ENCODE data around the gene MYL3. TPM values are rescaled to one million over a fixed set of nuclear protein-coding genes. Genes with fewer than 3 reads are reported as not detected.
A peak's percentile ranks its signal among the peaks of the same experiment; 100 is the strongest.

Gene MYL3
- total and polyA plus RNA-seq, 2 of the 4 experiments (the other 2 are of a cell fraction): 0.09 TPM; not detected in 1

DNA sequence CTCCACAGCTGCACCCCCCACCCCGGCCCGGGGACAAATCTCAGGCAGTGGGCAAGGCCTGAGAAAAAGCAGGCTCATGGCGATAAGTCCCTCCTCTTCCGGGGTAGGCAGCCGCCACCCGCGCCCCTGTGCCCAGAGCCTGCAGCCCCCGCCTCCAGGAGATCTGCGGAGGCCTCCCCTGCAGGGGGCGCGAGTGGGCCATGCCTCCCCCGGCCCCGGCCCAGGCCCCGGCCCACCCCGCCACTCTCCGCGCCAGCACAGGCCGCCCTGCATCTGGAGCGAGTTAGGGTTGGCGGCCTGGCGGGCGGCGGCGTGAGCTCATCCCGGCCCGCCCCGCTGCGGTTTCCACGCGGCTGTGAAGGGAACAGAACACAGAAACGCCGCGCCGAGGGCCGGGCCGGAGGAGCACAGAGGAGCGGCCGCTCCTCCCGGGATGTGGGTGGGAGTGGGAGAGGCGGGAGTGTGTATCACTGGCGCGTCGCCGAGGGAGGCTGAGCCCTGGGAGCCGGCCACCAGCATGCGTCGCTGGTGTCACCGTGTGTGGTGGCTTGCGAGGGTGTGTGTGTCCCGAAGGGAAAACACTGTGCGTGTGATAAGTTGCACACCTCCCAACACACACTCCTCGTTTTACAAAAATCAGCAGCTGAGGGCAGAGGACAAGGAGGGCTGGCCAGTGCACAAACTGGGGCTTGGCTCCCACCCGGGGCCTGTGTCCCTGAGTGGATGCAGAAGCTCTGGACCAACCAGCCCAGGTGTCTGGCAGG is 17.2 kb downstream of the MYL3 start:
- in situ Hi-C loops (cut with MboI; ENCODE audit: low sequenced_read_pairs) (no loop called here), dilution Hi-C loops (cut with HindIII; ENCODE audit: low sequenced_read_pairs, unreplicated experiment) (no loop called here), intact Hi-C loops (cut with micrococcal nuclease) (no loop called here)
- ChIA-PET POLR2A (ENCODE audit: unreplicated experiment) (no interaction called here), CTCF (interaction anchor here (0.7 to 1.3 kb wide), 2 partner anchors 19 to 89 kb away, joined by 3 to 4 read pairs; no protein-coding TSS in a partner anchor)
- Histone ChIP-seq H3K14ac (replicated peaks; ENCODE audit: low read depth, low read length) (peak overlapping the region; percentile 95), H3K4me1 (ENCODE audit: control insufficient read depth, insufficient read depth, low read length) (peaks cover 7% of the 10 kb centered on the region; the same call in 1 of the 2 replicates), H3K56ac (ENCODE audit: extremely low read depth, insufficient read depth, low read length) (0 out of 2 replicates have a peak overlapping the region, but pooled peaks have one; percentile 3), H3K9ac (ENCODE audit: low read depth, low read length) (peak overlapping the region; percentile 57), H3K4ac (ENCODE audit: low read depth, low read length) (peak overlapping the region; percentile 85), H3K4me3 (ENCODE audit: insufficient read depth, low read depth, low read length) (peak overlapping the region; percentile 23), H3K9me1 (ENCODE audit: insufficient read depth, low read length) (peaks cover 3% of the 10 kb centered on the region), H2BK20ac (ENCODE audit: low read depth, low read length) (0 out of 2 replicates have a peak overlapping the region, but pooled peaks have one; percentile 64), H3K79me1 (ENCODE audit: low read depth in 1 of 2, low read length in 2 of 2) (no peaks in the 10 kb centered on the region), H2BK15ac (ENCODE audit: low read depth, low read length) (no peak overlapping the region), H2BK120ac (ENCODE audit: low read depth, low read length) (peak overlapping the region; percentile 36; the same call in 1 of the 2 replicates), H2AK5ac (ENCODE audit: low read depth, low read length) (peak overlapping the region; percentile 90), H3K27me3 (ENCODE audit: control insufficient read depth, insufficient read depth, low read length) (peaks cover 3% of the 10 kb centered on the region; the same call in 1 of the 2 replicates), H2AK9ac (replicated peaks; ENCODE audit: low read depth, low read length, poor library complexity) (peak overlapping the region; percentile 79), H3K9me3 (ENCODE audit: control insufficient read depth, insufficient read depth, low read length) (peaks cover 3% of the 10 kb centered on the region), H3K23ac (ENCODE audit: low read depth, low read length) (peak overlapping the region; percentile 98), H4K91ac (ENCODE audit: insufficient read depth, low read depth, low read length) (peak overlapping the region; percentile 61; the same call in 1 of the 2 replicates), H3K18ac (ENCODE audit: low read depth, low read length) (peak overlapping the region; percentile 26; the same call in 1 of the 2 replicates), H4K8ac (ENCODE audit: low read depth in 2 of 2, low read length in 2 of 2) (peak overlapping the region; percentile 93 to 94), H2BK5ac (ENCODE audit: low read depth, low read length, poor library complexity, severe bottlenecking) (no peak overlapping the region), H2AFZ (replicated peaks; ENCODE audit: low read length, poor library complexity) (peak overlapping the region; percentile 92), H4K5ac (ENCODE audit: low read depth, low read length) (peak overlapping the region; percentile 73), H3K36me3 (ENCODE audit: control insufficient read depth, insufficient read depth, low read length) (no peaks in the 10 kb centered on the region), H3K4me2 (ENCODE audit: low read depth, low read length) (peak overlapping the region; percentile 87), H3K27ac (ENCODE audit: insufficient read depth, low read length) (peak overlapping the region; percentile 16; the same call in 1 of the 2 replicates), H4K20me1 (ENCODE audit: insufficient read depth, low read length) (no peaks in the 10 kb centered on the region)
- DNase-seq (peak; percentile 57), ATAC-seq (ENCODE audit: low read depth) (peak; percentile 92)
- TF ChIP-seq RCOR1 (IDR thresholded peaks at IDR 0.05; ENCODE audit: insufficient replicate concordance, low read length): no peak
- TF ChIP-seq MAZ (IDR thresholded peaks at IDR 0.05; ENCODE audit: borderline replicate concordance, low read depth, low read length): peak; percentile 45; the same call in 1 of the 2 replicates
- TF ChIP-seq RAD21 (IDR thresholded peaks at IDR 0.05; ENCODE audit: low read length): peak; percentile 2; the same call in 1 of the 2 replicates
- TF ChIP-seq, protein P1, sequence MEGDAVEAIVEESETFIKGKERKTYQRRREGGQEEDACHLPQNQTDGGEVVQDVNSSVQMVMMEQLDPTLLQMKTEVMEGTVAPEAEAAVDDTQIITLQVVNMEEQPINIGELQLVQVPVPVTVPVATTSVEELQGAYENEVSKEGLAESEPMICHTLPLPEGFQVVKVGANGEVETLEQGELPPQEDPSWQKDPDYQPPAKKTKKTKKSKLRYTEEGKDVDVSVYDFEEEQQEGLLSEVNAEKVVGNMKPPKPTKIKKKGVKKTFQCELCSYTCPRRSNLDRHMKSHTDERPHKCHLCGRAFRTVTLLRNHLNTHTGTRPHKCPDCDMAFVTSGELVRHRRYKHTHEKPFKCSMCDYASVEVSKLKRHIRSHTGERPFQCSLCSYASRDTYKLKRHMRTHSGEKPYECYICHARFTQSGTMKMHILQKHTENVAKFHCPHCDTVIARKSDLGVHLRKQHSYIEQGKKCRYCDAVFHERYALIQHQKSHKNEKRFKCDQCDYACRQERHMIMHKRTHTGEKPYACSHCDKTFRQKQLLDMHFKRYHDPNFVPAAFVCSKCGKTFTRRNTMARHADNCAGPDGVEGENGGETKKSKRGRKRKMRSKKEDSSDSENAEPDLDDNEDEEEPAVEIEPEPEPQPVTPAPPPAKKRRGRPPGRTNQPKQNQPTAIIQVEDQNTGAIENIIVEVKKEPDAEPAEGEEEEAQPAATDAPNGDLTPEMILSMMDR (conservative IDR thresholded peaks at IDR 0.05; ENCODE audit: low read depth, low read length): peak; percentile 44
- BruUV-seq (replicated peaks): no TSS peak
- WGBS, 2 experiments (ENCODE audit: extremely low coverage in 2 of 2, insufficient read length in 1 of 2): 1% methylated on average over 28 of the region's 53 CpGs; no CpG with 5 or more reads in 1 of the 2 experiments
